ENCODE data around the gene STIM1.
"Not testable (repeated sequence)": the region's sequence is repeated elsewhere in the genome, so short reads cannot be mapped to it uniquely, and the experiment has no call there.

Gene STIM1

DNA sequence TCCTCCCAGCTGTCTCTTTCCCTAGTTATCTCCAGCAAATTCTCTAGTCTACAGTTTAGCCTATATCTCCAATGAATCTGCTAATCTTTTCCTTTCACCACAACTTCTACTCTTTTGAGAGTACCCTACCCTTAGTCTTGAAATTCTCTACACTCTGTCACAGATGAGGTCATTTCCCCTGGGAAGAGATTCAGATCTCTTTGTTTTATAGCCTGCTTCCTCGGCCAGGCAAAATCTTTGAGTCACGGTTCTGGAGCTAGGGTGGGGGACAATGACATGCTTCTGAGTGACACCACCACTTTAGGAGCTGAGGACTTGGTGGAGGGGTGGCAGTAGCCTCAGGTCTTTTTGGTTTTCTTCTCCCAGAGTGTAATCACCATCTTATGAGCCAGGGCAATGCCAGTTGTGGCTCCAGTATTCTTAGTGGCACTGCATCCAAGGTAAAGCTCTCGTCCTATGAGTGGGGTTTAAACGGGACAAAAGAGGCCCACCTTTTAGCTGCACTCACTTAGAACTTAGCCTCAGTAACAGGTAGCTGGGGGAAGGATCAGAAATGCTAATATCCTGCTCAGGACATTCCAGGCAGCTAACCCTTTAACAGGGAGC is 140.6 kb downstream of the STIM1 start:
- no peak for TF ChIP-seq CTCF (IDR thresholded peaks at IDR 0.05; ENCODE audit: insufficient read depth, low read length, poor library complexity, severe bottlenecking)
- Histone ChIP-seq H3K36me3 (ENCODE audit: control insufficient read depth, insufficient read depth, low read length) (no peaks in the 10 kb centered on the region), H3K27me3 (replicated peaks; ENCODE audit: control insufficient read depth, insufficient read depth, low read length) (no peaks in the 10 kb centered on the region), H3K4me3 (replicated peaks; ENCODE audit: low read depth, low read length) (no peak overlapping the region)
- DNase-seq (ENCODE audit: extremely low read depth, insufficient read length), result no peak

DNA sequence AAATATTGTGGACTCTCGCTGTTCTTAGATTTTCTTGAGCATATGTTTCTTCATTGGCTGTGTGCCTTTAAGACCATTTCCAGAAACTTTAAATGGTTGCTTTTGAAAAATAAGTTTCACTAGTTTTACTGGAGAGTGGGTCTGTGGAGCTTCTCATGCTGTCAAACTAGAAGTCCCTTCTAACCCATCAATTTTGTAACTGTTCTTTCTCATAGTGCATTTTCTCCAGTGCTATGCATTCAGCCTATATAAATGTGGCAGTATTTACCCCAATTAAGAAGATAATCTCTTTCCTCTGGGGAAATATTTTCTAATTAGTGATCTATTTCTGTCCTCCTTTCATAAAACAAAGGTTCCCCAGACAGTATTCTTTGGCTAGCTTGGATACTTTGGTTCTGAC is 141.2 kb downstream of the STIM1 start:
- Histone ChIP-seq H3K36me3 (ENCODE audit: control insufficient read depth, insufficient read depth, low read length) (no peaks in the 10 kb centered on the region), H3K4me3 (replicated peaks; ENCODE audit: low read depth, low read length) (no peak overlapping the region), H3K27me3 (replicated peaks; ENCODE audit: control insufficient read depth, insufficient read depth, low read length) (no peaks in the 10 kb centered on the region)
- DNase-seq (ENCODE audit: extremely low read depth, insufficient read length), result no peak
- no peak for TF ChIP-seq CTCF (IDR thresholded peaks at IDR 0.05; ENCODE audit: insufficient read depth, low read length, poor library complexity, severe bottlenecking)

GRCh38 chr11:4004753-4005152 is 149.3 kb downstream of the STIM1 start:
- DNase-seq (ENCODE audit: extremely low read depth, insufficient read length); H3K36me3 ChIP-seq (ENCODE audit: control insufficient read depth, insufficient read depth, low read length); H3K4me3 ChIP-seq (replicated peaks; ENCODE audit: low read depth, low read length); H3K27me3 ChIP-seq (replicated peaks; ENCODE audit: control insufficient read depth, insufficient read depth, low read length): not testable (repeated sequence)

DNA sequence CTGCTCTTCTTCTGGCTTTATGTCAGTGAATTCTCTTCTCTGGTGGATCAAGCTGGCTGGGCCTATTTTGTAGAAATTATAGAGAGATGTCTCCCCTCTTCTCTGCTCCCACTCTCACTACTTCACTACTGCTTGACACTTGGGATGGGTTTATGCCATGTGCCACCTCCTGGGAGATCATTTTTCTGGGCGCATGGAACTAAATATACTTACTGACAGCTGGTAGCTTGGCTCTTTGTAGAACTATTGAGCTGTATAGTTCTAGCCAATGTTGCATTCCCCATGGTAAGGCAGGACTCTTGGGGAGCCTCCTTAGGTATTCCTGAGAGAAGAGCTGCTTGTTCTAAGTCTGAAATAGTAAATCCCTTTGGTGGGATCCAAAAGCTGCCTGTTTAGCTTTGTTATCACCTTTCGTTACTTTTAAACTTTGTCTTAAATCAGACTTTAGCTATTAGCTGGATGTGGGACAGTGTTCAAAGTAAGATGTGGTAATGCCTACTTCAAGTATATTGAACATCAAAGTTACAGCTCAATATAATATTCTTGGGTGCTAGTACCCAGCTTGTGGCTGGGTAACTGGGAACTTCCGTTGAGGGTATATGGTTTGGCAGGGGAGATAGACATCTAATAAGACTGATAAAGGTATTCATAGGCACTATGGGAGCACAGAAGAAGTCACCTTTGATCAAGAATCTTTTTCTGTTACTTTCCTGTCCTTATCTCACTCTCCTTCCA is 151.6 kb downstream of the STIM1 start:
- DNase-seq (ENCODE audit: extremely low read depth, insufficient read length), result no peak
- no peaks in the 10 kb centered on the region for H3K27me3 ChIP-seq (replicated peaks; ENCODE audit: control insufficient read depth, insufficient read depth, low read length)
- H3K4me3 ChIP-seq (replicated peaks; ENCODE audit: low read depth, low read length), result no peak overlapping the region
- no peaks in the 10 kb centered on the region for H3K36me3 ChIP-seq (ENCODE audit: control insufficient read depth, insufficient read depth, low read length)
- TF ChIP-seq CTCF (IDR thresholded peaks at IDR 0.05; ENCODE audit: insufficient read depth, low read length, poor library complexity, severe bottlenecking), result no peak

DNA sequence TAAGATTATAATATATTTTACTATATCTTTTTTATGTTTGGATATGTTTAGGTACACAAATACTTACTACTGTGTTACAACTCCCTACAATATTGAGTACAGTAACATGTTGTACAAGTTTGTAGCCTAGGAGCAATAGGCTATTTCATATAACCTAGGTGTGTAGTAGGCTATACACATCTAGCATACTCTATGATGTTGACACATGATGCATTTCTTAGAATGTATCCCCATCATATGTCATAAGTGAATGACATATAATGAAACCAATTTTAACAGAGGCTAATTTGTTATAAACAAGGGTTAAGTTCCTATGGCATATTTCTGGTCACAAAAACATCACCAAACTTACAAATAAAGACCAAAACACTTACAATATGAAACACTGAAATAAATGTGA is 152.7 kb downstream of the STIM1 start:
- no peak overlapping the region for H3K4me3 ChIP-seq (replicated peaks; ENCODE audit: low read depth, low read length)
- H3K27me3 ChIP-seq (replicated peaks; ENCODE audit: control insufficient read depth, insufficient read depth, low read length), result no peaks in the 10 kb centered on the region
- no peak for DNase-seq (ENCODE audit: extremely low read depth, insufficient read length)
- no peaks in the 10 kb centered on the region for H3K36me3 ChIP-seq (ENCODE audit: control insufficient read depth, insufficient read depth, low read length)
- no peak for TF ChIP-seq CTCF (IDR thresholded peaks at IDR 0.05; ENCODE audit: insufficient read depth, low read length, poor library complexity, severe bottlenecking)

DNA sequence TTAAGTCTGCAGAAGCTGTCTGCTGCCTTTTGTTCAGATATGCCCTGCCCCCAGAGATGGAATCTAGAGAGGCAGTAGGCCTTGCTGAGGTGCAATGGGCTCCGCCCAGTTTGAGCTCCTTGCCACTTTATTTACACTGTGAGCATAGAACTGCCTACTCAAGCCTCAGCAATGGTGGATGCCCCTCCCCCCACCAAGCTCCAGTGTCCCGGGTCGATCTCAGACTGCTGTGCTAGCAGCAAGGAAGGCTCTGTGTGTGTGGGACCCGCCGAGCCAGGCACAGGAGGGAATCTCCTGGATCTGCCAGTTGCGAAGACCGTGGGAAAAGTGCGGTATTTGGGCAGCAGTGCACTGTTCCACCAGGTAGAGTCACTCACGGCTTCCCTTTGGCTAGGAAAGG is 161.1 kb downstream of the STIM1 start:
- not testable (repeated sequence) for H3K4me3 ChIP-seq (replicated peaks; ENCODE audit: low read depth, low read length); H3K36me3 ChIP-seq (ENCODE audit: control insufficient read depth, insufficient read depth, low read length); DNase-seq (ENCODE audit: extremely low read depth, insufficient read length)

More for the DNA sequence above, 161.1 kb downstream of the STIM1 start:
- not testable (repeated sequence) for H3K27me3 ChIP-seq (replicated peaks; ENCODE audit: control insufficient read depth, insufficient read depth, low read length)

Data from GM06990 (cell line).